ENCODE measurements around the gene SLC12A9. TPM values are rescaled to one million over a fixed set of nuclear protein-coding genes. Genes with fewer than 3 reads are reported as not detected.

SLC12A9 gene
- total and polyA plus RNA-seq, 8 donors = 2.9 to 44.6 (median 15.8) TPM

- H3K27ac ChIP-seq = peak overlapping the region in 3 of 5 donors; percentile 72 to 88 (median 87)
- H3K36me3 ChIP-seq = peaks cover 36 to 48% (median 45%) of the 10 kb centered on the region in 4 donors
- no peak for TF ChIP-seq CTCF (IDR thresholded peaks at IDR 0.05)
- no peak for TF ChIP-seq EP300 (IDR thresholded peaks at IDR 0.05)
- no peak for TF ChIP-seq POLR2AphosphoS5 (IDR thresholded peaks at IDR 0.05)
- H3K4me1 ChIP-seq = peaks cover 21 to 57% (median 49%) of the 10 kb centered on the region in 4 donors
- no peaks in the 10 kb centered on the region for H3K9me3 ChIP-seq
- DNase-seq = no peak
- intact Hi-C loops (cut with DNase I; ENCODE audit: low total_unique reads) = no loop called here
- H3K4me3 ChIP-seq = peak overlapping the region; percentile 69 to 81 (median 74)
- WGBS, 5 donors = 29 to 56% (median 37%) methylated on average over 16 to 18 of the region's 18 CpGs
- H3K27me3 ChIP-seq = peaks cover 0 to 53% (median 6%) of the 10 kb centered on the region in 3 donors
Observed at GRCh38 chr7:100824499-100825214, 27.9 kb upstream of the SLC12A9 start.

- Histone ChIP-seq H3K27ac (peak overlapping the region in 4 of 5 donors; percentile 72 to 88 (median 84)), H3K4me1 (peaks cover 21 to 59% (median 52%) of the 10 kb centered on the region in 4 donors), H3K4me3 (peak overlapping the region; percentile 69 to 81 (median 74)), H3K36me3 (peaks cover 30 to 42% (median 39%) of the 10 kb centered on the region in 4 donors), H3K9me3 (no peaks in the 10 kb centered on the region), H3K27me3 (peaks cover 0 to 53% (median 6%) of the 10 kb centered on the region in 3 donors)
- TF ChIP-seq EP300 (IDR thresholded peaks at IDR 0.05) = no peak
- TF ChIP-seq POLR2AphosphoS5 (IDR thresholded peaks at IDR 0.05) = peak in 1 of 3 donors; percentile 16
- no peak for TF ChIP-seq CTCF (IDR thresholded peaks at IDR 0.05)
- intact Hi-C loops (cut with DNase I; ENCODE audit: low total_unique reads) = no loop called here
- peak in 1 of 2 donors; percentile 47 for DNase-seq
- 12 to 39% (median 21%) methylated on average over 16 of the region's 16 CpGs for WGBS, 5 donors
Observed at GRCh38 chr7:100825215-100825671, 27.3 kb upstream of the SLC12A9 start.

- peak in 1 of 2 donors; percentile 77 for DNase-seq
Observed at GRCh38 chr7:100825751-100826513, 26.6 kb upstream of the SLC12A9 start.

GRCh38 chr7:100826514-100827329 is 25.8 kb upstream of the SLC12A9 start:
- DNase-seq = peak in 1 of 2 donors; percentile 62
- H3K9me3 ChIP-seq = no peaks in the 10 kb centered on the region
- H3K36me3 ChIP-seq = peaks cover 22 to 27% (median 25%) of the 10 kb centered on the region in 4 donors
- peaks cover 29 to 67% (median 56%) of the 10 kb centered on the region in 4 donors for H3K4me1 ChIP-seq
- 1 to 4% (median 2%) methylated on average over 20 to 71 of the region's 71 CpGs for WGBS, 5 donors
- H3K27ac ChIP-seq = peak overlapping the region; percentile 67 to 88 (median 82)
- H3K27me3 ChIP-seq = peaks cover 0 to 53% (median 6%) of the 10 kb centered on the region in 3 donors
- intact Hi-C loops (cut with DNase I; ENCODE audit: low total_unique reads) = no loop called here
- H3K4me3 ChIP-seq = peak overlapping the region; percentile 69 to 81 (median 74)
- TF ChIP-seq POLR2AphosphoS5 (IDR thresholded peaks at IDR 0.05) (no peak), POLR2A (IDR thresholded peaks at IDR 0.05) (no peak)

More at GRCh38 chr7:100825751-100826513, 26.6 kb upstream of the SLC12A9 start:
- Histone ChIP-seq H3K9me3 (no peaks in the 10 kb centered on the region), H3K4me1 (peaks cover 24 to 60% (median 54%) of the 10 kb centered on the region in 4 donors), H3K36me3 (peaks cover 23 to 35% (median 33%) of the 10 kb centered on the region in 4 donors), H3K27ac (peak overlapping the region in 4 of 5 donors; percentile 72 to 88 (median 84)), H3K27me3 (peaks cover 0 to 53% (median 6%) of the 10 kb centered on the region in 3 donors), H3K4me3 (peak overlapping the region; percentile 69 to 81 (median 74))
- 8 to 15% (median 9%) methylated on average over 17 of the region's 17 CpGs for WGBS, 5 donors
- intact Hi-C loops (cut with DNase I; ENCODE audit: low total_unique reads) = no loop called here
- no peak for TF ChIP-seq POLR2AphosphoS5 (IDR thresholded peaks at IDR 0.05)
- no peak for TF ChIP-seq POLR2A (IDR thresholded peaks at IDR 0.05)
